ENCODE results near the gene FAM3B.

The FAM3B gene

DNA sequence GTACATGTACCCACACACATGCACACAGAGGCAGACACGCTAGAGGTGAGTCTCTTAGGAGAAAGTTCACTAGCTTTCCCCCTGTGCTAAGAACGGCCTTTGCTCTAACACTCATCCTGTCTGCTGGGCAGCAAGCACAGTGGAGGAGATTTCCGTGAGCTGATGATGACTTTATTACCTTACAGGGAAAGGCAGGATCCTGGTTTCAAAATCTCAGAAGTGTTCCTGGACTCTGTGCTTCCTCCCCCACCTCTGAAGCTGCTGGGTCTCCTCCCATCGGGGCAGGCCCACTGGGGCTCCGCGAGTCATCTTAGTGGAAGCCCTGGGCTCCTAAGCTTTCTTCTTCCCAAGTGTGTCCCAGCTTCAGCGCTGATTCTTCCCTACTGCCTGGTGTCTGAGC is 2.7 kb downstream of the FAM3B start:
- DNase-seq, result no peak

DNA sequence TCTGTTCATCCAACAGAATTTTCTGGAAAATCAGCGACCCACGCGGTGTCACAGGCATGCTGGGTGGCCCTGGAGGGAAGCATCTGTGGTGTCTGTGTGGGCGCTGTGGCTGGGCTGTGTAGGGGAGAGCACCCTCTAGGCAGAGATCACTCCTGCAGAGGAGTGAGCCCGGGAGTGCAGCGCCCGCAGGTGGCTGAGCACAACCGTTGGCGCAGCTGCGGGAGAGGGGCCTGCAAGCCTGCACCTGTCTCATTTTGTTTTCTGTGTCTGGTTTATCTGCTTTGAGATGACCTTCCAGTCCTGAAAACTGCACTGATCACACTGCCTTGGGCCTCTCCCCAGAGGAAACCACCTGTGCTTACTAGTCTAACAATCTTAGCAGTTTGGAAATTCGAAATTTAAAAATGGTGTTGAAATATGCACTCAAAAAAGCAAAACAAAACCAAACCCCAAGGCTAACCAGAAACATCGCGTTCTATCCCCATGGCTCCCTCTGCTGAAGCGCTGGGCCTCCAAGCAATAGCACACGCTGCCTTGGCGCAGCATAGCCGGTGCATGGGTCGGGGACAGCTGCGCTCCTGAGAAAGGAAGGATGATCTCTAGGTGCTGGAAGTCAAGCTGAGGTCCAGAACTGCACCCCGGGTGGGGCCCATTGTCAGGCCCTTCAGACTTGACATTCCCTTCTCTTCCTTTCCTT is 4.8 kb downstream of the FAM3B start:
- DNase-seq, result no peak

DNA sequence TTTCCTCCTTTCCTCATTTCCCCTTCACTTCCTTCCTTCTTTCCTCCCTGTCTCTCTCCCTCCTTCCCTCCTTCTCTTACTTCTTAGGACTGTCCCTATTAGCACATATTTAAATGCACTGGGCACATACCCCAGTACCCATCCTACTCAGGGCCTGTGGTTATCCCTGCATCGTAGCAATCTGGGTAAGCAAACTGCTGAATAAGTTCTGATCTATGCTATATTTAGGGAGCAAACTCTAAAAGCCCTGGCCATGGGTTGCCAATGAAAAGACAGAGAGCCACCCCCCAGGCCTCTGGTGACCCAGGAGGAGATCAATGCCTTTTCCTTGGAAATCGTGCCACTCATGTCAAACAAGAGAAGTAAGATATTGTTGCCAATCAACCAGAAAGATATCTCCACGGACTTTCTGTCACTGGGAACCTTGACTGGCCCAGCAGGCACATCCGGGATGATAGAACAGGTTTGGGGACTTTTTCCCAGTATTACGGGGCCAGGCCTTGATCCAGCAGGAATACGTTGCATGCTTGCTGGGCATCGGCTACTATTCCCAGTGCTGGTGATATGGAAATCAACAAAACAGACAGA is 5.4 kb downstream of the FAM3B start:
- DNase-seq, result no peak

DNA sequence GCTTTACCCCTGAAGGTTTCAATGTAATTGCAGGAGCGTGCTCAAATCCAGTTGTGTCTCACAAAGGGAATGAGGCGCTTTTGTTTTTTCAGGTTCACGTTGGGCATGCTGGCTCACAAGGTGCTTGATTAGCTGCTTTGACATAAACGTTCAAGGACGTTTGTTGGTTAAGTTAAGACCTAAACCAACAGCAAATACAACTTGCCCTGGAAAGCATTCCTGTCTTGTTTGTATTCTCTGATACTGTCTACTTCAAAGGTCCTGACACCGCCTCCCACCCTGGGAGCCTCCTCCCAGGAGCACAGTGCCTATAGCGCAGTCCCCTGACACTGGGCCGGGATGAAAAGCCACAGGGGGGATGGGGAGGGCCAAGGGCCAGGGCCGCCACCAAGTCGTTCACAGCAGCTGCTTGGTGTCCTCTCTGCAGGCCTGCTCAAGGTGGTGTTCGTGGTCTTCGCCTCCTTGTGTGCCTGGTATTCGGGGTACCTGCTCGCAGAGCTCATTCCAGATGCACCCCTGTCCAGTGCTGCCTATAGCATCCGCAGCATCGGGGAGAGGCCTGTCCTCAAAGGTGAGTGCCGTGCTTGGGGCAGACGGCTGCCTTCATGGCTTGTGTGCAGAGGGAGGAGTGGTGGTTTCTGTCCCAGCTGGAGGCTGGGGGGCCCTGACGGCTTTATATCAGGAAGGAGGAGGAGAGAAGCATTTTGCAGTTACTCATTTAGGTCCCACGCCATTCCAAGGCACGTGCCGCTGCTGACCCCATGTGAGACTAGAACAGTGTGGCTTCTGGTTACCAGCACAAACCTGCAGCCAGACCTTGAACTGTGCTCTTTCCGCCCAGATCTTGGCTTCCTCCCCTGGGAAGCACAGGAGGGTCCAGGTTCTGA is 6.1 kb downstream of the FAM3B start:
- no peak for DNase-seq

DNA sequence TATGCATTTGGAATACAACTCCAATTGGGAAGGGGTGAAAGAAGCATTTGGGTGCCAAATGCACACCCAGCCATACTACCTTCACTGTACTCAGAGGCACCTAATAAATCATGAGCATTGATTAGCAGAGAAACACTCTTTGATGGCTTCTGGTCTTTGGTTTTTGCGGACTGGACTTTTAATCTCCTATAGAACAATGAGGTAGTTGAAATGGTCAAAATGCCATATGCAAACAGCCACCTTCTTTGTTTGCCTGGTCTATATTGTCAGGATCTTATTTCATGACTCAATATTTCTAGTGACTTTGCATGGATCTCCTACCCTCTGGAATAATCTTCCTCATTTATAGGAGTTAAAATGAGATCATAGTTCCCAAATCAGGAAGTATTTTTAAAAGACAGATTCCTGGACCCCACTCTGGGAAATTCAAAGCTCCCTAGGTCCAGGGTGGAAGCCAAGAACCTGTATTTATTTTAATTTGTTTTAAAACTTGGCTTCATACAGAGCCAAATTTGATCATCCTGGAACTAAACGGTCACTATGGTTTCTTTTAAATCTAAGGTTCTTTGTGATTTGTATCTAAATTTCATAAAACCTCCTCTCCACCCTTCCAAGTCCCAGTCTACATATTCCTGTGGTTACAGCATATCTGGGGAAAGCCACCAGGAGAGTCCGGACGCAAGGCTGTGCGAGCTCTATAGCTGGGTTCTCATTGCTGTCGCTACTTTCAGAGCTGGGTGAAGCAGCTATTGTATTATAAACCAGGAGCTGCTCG is 8.7 kb downstream of the FAM3B start:
- DNase-seq, result no peak

DNA sequence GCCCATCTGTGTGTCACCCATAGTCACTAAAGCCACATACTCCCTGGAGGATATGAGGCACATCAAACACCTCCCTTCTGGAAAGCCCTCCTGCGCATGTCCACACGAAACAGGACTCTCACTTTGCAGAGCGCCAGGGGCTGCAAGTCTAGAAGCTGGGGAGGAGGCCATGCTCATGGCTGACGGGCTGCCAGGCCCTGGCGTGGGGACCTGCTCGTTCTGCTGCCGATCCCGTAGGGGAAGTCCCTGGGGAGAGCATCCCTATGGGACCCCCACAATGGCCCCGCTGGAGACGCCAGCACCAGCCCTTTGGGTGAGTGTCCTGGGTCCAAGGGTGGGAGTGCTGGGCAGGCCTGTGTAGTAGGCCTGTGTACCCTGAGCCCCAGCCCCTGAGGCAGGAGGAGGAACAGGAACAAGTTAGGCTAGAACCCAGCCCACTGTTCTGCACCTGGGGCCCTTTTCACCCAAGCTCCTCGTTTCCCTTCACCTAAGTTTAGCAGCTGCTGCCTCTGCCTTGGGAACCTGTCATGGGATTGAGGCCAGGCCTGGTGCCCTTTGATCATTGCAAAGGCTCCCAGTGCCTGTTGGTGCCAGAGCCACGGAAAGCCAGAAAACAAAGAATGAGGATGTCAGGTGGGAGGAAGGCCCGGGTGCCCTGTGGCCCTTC is 9.9 kb downstream of the FAM3B start:
- DNase-seq, result no peak

DNA sequence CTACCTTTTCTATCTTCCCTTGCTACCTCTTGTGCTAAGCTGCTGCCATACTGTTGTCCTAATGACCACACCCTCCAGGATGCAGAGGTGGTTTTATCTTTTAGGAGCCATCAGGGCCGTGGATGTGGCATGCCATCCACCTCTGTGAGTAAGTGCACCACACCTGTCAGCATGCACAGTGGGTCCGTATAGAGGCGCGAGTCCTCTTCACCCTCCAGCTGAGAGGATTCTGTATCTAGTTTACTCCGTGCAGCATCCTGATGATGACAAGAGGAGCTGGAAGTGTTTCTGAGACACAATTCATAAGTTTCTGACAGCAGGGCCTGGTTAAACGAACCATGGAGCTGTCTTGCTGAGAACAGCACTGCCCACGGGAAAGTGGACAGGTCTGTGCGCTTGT is 11.2 kb downstream of the FAM3B start:
- DNase-seq, result no peak

DNA sequence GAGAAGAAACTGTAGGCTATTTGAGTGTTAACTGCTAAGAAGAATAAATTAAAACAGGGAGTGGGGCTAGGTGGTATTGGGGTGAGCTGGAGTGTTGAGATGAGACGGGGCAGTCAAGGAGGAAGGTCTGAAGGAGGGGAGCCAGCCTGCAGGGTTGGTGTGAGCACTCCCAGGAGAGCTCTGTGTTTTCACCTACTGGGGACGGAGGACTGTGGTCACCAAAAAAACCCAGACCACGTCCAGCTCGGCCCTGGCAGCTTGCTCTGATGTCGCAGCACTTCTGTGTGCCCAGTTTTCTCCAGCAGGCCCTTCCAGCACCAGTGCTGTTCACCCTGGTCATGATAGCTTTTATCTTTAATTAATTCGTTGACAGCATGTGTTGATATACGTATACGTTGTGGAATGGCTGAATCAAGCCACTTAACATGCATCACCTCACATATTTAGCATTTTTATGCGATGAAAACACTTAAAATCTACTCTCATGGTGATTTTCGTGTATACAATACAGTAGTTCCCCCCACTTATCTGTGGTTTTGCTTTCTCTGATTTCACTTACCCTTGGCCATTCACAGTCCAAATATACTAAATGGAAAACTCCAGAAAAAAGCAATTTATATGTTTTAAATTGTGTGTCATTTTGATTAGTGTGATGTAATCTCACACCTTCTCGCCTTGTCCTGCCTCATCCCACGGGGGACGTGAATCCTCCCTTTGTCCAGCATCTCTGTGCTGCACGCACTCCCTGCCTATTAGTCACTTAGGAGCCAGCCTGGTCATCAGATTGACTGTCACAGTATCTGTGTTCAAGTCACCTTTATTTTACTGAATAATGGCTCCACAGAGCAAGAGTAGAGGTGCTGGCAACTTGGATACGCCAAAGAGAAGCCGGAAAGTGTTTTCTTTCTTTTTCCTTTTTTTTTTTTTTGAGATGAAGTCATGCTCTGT is 12.3 kb downstream of the FAM3B start:
- DNase-seq, result no peak

DNA sequence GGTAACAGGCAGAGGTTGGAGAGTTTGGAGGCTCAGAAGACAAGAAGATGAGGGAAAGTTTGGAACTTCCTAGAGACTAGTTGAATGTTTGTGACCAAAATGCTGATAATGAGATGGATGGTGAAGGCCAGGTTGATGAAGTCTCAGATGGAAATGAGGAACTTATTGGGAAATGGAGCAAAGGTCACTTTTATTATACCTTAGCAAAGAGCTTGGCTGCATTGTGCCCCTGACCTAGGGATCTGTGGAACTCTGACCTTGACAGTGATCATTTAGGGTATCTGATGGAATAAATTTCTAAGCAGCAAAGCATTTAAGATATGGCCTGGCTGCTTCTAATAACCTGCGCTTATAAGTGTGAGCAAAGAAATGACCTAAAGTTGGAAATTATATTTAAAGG is 17.2 kb downstream of the FAM3B start:
- no peak for DNase-seq

DNA sequence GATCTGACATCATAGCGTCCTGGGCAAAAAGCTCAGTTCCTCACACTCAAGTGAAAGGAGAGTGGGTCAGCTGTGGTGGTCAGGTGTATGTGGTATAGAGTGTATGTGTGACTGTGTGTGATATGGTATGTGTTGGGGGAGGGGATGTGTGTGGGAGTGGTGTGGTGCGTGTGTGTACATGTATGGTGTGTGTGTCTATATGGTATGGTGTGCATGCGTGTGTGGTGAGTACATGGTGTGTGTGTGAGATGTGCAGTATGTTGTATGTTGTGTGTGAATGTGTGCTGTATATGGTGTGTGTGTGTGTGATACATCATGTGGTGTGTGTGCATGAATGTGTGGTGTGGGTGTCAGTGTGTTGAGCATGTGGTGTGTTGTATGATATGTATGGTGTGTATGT is 20.9 kb downstream of the FAM3B start:
- DNase-seq, result no peak

DNA sequence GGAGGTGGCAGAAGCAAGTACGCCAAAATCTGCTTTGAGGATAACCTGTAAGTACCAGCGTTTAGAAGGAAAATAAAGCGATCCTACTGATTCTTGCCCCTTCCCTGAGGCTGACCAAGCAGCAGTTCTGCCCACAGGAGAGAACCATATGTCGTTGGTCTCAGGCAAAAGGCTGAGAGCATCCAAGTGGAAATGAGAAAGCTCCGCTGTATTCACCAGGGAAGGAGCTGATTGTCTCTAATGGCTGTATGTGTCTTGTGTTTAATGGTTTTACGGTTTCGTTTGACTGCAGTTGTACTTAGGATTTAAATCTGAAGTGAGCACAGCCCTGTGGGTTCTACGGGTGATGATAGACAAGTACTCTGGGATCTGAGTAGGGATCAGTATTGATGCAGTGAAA is 21.9 kb downstream of the FAM3B start:
- no peak for DNase-seq

DNA sequence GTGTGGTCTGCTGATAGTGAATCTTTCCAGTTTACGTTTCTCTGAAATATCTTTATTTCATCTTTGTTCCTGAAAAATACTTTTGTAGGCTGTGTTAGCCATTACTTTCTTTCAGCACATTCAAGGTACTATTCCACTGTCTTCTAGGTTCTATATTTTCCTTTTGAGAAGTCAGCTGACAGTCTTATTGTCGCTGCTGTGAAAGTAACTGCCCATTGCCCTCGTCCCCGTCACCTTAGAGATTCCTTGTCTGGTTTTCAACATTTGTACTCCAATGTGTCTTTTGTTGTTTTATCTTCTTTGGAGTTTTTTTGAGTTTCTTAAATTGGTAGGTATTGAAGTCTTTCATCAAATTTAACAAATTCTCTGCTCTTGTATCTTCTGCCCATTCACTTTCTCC is 25.4 kb downstream of the FAM3B start:
- no peak for DNase-seq

DNA sequence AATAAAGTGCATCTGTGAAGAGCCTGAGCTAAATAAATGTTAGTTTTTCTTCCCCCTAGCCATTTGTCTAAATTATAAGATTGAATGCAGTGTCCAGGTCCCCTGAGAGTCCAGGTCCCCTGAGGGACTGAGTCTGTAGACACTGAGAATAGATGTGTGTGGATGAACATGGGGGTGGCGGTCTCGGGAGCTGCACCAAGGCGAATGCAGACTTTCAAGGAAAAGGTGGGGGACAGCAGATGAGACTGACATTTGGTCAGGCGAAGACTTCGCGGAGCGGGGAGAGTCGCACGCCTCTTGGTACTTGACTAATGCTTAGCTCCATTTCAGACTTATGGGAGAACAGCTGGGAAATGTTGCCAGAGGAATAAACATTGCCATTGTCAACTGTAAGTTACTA is 27.5 kb downstream of the FAM3B start:
- DNase-seq, result no peak

DNA sequence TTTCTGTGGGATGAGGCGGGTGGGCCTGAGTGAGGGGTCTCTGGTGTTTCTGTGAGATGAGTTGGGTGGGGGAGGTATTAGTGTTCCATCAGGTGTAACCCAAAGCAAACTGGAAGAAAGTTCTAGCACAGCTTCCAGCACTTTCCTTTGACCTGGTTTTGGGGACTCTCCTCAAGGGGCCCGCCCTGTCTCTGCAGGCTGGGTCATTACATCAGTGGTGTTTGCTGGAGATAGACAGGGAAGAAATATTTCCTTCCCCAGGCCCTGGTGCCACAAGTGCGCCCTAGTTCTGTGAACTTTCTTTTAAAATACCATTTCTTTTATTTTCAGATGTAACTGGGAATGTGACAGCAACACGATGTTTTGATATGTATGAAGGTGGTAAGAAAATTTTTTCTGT is 28.8 kb downstream of the FAM3B start:
- no peak for DNase-seq

DNA sequence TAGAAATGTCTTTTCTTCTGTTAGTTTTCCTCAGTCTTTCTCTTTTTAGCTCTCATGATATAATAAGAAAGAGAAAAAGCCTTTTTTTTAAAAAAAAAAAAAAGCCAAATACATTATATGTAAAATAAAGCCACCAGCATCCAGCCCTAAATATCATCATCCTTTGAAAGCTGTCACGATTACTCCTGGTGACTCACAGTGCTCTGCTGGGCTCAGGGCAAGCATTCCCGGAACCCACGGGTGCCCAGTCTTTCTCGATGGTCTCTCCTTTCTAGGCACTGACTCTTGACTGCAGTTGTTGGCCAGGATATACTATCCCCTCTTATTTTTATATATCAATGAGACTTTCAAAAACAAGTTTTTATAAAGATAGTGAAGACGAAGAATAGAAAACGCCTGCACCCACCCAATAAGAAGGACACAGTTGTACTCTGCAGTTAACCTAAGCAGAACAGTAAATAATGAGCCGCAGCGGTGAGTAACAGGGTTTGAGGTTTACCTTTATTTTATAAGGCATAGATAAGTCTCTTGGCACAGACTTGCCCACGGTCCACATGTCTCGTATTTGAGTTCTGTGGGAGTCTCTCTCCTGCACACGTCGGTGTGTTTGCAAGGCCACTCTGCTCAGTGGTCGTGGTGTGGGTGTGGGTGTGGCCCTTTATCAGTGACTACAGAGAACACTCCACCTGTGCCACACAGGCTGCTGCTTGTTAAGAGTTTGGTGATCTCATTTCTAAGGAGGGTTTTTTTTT is 29.5 kb downstream of the FAM3B start:
- DNase-seq, result no peak

DNA sequence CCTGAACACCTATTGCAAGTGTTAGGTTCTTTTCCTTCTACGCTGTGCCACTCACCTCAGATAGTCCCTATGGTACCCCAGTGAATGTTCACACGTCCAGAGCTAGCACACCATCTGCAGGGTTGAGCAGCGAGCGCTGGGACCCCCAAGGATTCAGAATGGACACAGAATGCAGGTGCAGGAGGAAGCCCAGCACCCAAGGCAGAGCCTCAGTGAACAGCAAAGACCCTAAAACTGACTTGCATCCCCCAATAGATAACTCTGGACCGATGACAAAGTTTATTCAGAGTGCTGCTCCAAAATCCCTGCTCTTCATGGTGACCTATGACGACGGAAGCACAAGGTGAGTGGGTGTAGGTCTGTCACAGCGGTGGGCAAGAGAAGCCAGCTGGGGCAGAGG is 30.2 kb downstream of the FAM3B start:
- DNase-seq, result no peak

DNA sequence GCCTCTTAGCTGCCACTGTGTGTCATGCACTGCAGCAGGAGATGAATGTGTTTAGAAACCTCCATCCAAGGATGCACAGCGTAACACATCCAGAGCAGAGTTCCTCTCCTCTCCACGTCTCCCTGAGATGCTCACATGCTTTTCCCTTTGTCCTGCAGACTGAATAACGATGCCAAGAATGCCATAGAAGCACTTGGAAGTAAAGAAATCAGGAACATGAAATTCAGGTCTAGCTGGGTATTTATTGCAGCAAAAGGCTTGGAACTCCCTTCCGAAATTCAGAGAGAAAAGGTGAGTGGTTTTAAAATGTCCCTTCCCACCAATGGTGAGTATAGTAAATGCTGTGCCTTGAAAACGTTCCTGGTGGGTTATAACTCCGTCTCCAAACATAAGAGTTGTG is 31.8 kb downstream of the FAM3B start:
- DNase-seq, result no peak

DNA sequence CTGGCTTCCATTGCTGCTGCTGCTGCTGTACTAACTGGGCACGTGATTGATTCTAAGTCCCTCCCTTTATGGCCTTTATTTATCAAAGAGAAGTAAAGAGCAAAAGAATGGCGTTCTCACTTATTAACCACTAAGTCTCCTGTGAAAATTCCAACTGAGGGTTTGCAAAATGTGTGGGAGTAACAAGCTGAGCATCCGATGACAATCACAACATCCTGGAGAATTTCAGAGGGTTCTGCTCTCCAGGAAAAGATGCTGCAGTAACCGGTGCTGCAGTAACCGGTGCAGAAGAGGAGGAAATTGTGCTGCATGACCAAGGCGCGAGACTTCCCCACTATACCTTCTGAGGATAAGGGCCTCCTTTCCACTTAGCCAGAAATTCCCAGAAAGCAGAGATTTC is 32.5 kb downstream of the FAM3B start:
- DNase-seq, result no peak

DNA sequence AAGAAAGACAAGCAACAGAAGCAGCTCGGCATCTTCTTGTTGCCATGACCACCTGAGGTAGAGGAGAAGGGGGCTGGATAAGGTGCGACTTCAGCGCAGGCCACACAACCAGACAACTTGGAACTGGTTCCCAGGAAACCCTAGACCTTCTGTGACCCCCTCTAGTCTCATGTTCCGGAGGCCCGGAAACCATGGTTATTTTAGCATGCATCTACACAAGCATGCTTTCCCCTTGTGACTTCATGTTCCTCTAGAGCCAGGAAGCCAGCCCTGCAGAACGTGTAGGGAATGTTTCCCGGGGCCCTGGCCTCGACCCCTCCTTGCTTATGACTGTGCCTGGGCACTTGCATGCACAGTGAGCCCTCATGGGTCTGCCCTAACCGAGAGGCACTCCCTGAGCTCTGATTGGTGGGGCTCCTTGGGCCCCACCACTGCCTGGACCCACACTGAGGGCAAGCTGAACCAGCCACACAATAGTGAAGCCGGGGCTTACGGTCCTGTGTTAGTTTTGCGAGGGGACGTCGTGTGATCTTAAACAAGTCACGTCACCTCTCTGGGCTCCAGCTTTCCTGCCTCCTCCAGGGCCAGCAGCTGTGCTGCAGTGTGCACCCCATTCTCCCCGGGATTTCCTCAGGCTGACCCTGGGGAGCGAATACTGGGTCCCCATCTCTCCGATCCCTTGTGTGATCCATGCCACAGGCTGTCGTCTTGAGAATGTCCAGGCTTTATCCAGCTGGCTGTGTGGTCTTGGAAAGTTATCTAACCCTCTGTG is 33.2 kb downstream of the FAM3B start:
- no peak for DNase-seq

Data from activated CD4-positive, CD25-positive, alpha-beta regulatory T cell treated with anti-CD3 and anti-CD28 coated beads, Interleukin-2, amount 50 U/mL, for 72 hours (primary cell).